Transverse colon (tissue), 4 donors: ENCODE results near the gene ARHGAP33. TPM values are rescaled to one million over a fixed set of nuclear protein-coding genes. Genes with fewer than 3 reads are reported as not detected.

Experiments used
- DNase-seq: peaks from one replicate; pipeline ENCODE4 v3.0.0-alpha.2; 2019
- H3K27ac ChIP-seq, 4 donors: fragments of 200-600 bp; sonication (generic); 2 replicates each; pipeline ENCODE4 v1.5.1; 2016 to 2018; ENCODE audit warnings: inconsistent platforms in 4 of 4
- H3K27me3 ChIP-seq: fragments of 200-600 bp; sonication (generic); 2 replicates; pipeline ENCODE4 v1.5.1; 2017; ENCODE audit warnings: inconsistent platforms
- H3K36me3 ChIP-seq, 4 donors: fragments of 200-600 bp; sonication (generic); 2 replicates each; pipeline ENCODE4 v1.5.1; 2017 to 2019; ENCODE audit warnings: inconsistent platforms in 4 of 4
- H3K4me1 ChIP-seq, 4 donors: fragments of 200-600 bp; sonication (generic); 2 replicates each; pipeline ENCODE4 v1.5.1; 2017 to 2020; ENCODE audit warnings: inconsistent platforms in 4 of 4
- H3K4me3 ChIP-seq, 4 donors: fragments of 200-600 bp; sonication (generic); 1 replicate in 1 of 4; 2 replicates in 3 of 4; pipeline versions ENCODE4 v1.5.1 to v1.6.1; 2017 to 2019; ENCODE audit warnings: inconsistent platforms in 4 of 4
- H3K9me3 ChIP-seq, 2 donors: fragments of 200-600 bp; sonication (generic); 2 replicates each; pipeline ENCODE4 v1.5.1; 2017 to 2019; ENCODE audit warnings: inconsistent platforms in 2 of 2
- EP300 ChIP-seq: sonication (generic); formaldehyde crosslinking; IDR thresholded peaks from one replicate; pipeline ENCODE4 v1.6.1; 2017; ENCODE audit warnings: antibody characterized with exemption, low read depth
- POLR2A ChIP-seq: fragments of 450-650 bp; IDR thresholded peaks from one replicate; pipeline ENCODE4 v1.6.1; 2016; ENCODE audit warnings: antibody characterized with exemption, mild to moderate bottlenecking, moderate library complexity
- POLR2AphosphoS5 ChIP-seq, 3 donors: sonication (generic); formaldehyde crosslinking; IDR thresholded peaks; one replicate each; pipeline ENCODE4 v1.6.1; 2016; ENCODE audit warnings: antibody characterized with exemption in 3 of 3
- WGBS, 2 donors: methylation state at CpG; one replicate each; pipeline ENCODE4 v1.1.5; 2018; ENCODE audit warnings: low coverage in 1 of 2; 5-methylcytosine and 5-hydroxymethylcytosine counted together
- in situ Hi-C, 4 donors: fragments of 200-750 bp; cut with MboI; loops; one replicate each; pipeline versions ENCODE4 v1.15.0 to v1.15.1; 2017; ENCODE audit warnings: low sequenced_read_pairs in 3 of 4, low pct_ligation_motif_present in 1 of 4, low pct_unique_long_range_greater_than_20kb in 1 of 4
- intact Hi-C: fragments of 100-400 bp; cut with DNase I; formaldehyde crosslinking; loops from one replicate; pipeline ENCODE4 v1.15.1; 2023; ENCODE audit warnings: low total_unique reads
- total RNA-seq, 4 donors: library from RNA; depleted of rRNA; stranded (reverse); fragments of >200 nt; gene quantifications; one replicate each; pipeline ENCODE4 v1.1.0, GENCODE V29; 2016
- TF ChIP-seq, protein P1 (sequence below), 5 experiments: fragments of 200-600 bp in 3 of 5; fragments of 450-650 bp in 2 of 5; sonication (generic) in 3 of 5; IDR thresholded peaks; 1 replicate in 2 of 5; 2 replicates in 3 of 5; pipeline ENCODE4 v1.5.1; 2016 to 2017; ENCODE audit warnings: antibody characterized with exemption in 5 of 5, inconsistent platforms in 3 of 5, mild to moderate bottlenecking in 2 of 5, moderate library complexity in 1 of 5

The ARHGAP33 gene
- total RNA-seq, 4 donors from 2014 or later: 6.7 to 70.3 (median 17.2) TPM

DNA sequence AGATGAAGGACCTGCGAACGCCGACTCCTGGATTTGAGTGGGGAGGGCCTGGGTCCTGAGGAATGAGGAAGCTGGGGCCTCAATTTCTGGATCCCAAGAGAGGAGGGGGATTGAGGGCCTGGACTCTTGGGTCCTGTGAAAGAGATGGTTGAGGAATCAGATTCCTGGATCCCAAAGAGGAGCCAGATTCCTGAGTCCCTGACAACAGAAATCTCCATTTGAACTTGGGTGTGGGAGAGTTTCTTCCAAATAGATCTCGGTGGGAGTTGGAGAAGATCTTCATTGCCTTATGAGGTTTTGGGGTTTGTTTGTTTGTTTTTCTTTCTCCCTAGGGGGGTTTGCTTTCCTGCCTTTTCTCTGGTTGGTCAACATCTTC lies 29.3 kb upstream of the ARHGAP33 start:
- no peaks in the 10 kb centered on the region for H3K27me3 ChIP-seq
- intact Hi-C loops (loop anchor here (10.0 kb wide), 1 partner anchor 189 kb away; the partner anchor contains the start of gene LRFN3), in situ Hi-C loops (no loop called here)
- no peaks in the 10 kb centered on the region for H3K36me3 ChIP-seq
- DNase-seq: no peak
- H3K4me1 ChIP-seq: peaks cover 21 to 41% (median 34%) of the 10 kb centered on the region in 4 donors
- TF ChIP-seq, protein P1, sequence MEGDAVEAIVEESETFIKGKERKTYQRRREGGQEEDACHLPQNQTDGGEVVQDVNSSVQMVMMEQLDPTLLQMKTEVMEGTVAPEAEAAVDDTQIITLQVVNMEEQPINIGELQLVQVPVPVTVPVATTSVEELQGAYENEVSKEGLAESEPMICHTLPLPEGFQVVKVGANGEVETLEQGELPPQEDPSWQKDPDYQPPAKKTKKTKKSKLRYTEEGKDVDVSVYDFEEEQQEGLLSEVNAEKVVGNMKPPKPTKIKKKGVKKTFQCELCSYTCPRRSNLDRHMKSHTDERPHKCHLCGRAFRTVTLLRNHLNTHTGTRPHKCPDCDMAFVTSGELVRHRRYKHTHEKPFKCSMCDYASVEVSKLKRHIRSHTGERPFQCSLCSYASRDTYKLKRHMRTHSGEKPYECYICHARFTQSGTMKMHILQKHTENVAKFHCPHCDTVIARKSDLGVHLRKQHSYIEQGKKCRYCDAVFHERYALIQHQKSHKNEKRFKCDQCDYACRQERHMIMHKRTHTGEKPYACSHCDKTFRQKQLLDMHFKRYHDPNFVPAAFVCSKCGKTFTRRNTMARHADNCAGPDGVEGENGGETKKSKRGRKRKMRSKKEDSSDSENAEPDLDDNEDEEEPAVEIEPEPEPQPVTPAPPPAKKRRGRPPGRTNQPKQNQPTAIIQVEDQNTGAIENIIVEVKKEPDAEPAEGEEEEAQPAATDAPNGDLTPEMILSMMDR (IDR thresholded peaks at IDR 0.05): no peak
- WGBS, 2 donors: 2 to 8% methylated on average over 3 to 4 of the region's 4 CpGs
- no peaks in the 10 kb centered on the region for H3K9me3 ChIP-seq
- H3K4me3 ChIP-seq: peak overlapping the region; percentile 53 to 98 (median 72)
- H3K27ac ChIP-seq: peak overlapping the region; percentile 97 to 100 (median 100)

DNA sequence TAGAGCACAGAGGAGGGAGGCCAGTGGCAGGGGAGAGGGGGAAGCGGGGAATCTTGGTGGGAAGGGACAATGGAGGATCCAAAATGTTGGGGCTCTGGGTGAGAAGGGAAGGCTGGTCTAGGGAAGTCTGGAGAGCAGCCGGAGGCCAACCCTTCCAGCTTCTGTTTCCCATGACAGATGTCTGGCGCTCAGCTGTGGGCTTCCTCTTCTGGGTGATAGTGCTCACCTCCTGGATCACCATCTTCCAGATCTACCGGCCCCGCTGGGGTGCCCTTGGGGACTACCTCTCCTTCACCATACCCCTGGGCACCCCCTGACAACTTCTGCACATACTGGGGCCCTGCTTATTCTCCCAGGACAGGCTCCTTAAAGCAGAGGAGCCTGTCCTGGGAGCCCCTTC lies 28.8 kb upstream of the ARHGAP33 start:
- Histone ChIP-seq H3K27me3 (no peaks in the 10 kb centered on the region), H3K9me3 (no peaks in the 10 kb centered on the region), H3K4me1 (peaks cover 21 to 39% (median 32%) of the 10 kb centered on the region in 4 donors), H3K27ac (peak overlapping the region in 2 of 4 donors; percentile 99 to 100), H3K36me3 (no peaks in the 10 kb centered on the region), H3K4me3 (peak overlapping the region in 1 of 4 donors; percentile 77)
- in situ Hi-C loops: no loop called here
- no peak for DNase-seq
- intact Hi-C loops: loop anchor here (10.0 kb wide), 1 partner anchor 188 kb away; the partner anchor contains the start of gene LRFN3
- 57 to 90% methylated on average over 2 to 5 of the region's 5 CpGs for WGBS, 2 donors
- TF ChIP-seq, protein P1 (IDR thresholded peaks at IDR 0.05): no peak

DNA sequence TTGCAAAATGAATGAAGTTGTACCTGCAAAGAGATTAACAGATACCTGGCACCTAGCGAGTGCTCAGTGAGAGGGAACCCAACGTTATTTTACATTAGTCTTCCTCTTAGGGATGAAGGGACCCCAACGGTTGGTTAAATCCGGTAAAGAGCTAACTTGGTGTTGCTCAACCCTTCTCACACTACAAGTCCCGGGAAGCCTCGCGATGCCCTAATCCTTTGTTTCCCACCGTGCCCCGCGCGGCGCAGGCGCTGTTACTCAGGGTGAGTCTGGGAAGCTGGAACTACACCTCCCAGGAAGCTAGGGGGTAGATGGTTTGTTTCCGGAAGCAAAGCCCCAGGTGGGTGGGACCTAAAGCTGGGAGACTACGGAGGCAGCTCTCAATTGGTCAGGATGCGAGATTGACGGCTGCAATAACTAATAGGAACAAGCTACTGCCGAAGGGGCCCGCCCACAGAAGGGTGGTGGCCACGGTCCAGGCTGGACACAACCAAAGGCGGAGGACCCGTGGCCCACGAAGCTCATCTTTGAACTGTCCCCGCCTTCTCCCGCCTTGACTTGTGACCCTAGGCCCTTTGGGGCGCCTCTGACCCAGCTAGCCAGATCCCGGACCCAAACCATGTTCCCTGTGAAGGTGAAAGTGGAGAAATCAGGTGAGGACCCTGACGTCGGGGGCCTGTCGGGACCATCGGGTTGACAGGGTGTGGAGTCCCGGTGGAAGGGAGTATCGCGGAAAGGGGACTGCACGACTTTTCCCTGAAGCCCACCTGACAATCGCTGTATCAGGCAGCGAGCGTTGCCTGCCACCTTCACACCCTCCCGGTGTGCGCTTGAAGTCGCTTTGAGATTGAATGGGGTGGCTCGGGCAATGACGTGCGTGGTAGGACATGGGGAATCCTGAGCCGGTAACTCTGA lies 27.0 kb upstream of the ARHGAP33 start, which contains the start of gene LIN37:
Gene LIN37, plus strand, starts transcription at position 471 of the 915 bp plus-strand sequence. Its CDS starts 149 bp downstream, at position 620.
- intact Hi-C loops: loop anchor here (10.0 kb wide), 1 partner anchor 186 kb away; the partner anchor contains the start of gene LRFN3

DNA sequence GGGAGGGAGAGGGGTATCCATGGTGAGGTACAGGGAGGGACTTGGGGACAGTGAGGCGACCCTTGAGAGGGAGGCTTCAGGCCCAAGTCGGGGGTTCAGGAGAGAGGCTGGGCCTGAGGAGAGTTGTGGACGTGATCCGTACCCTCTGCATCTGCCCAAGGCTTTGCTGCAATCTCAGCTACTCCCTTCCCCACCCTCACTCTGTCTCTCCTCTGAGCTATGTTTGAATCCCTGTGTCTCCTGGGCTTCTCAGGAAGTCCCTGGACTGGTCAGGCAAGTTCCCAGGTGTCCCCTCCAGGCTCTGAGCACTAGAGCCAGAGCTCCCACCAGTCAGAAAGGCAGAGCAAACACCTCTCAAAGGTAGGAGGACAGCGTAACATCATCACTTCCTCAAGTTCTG lies 25.2 kb upstream of the ARHGAP33 start:
- H3K36me3 ChIP-seq: peaks cover 0 to 14% (median 3%) of the 10 kb centered on the region in 4 donors
- TF ChIP-seq POLR2AphosphoS5 (IDR thresholded peaks at IDR 0.05): no peak
- TF ChIP-seq, protein P1 (IDR thresholded peaks at IDR 0.05): no peak
- TF ChIP-seq EP300: no peak
- no peak for TF ChIP-seq POLR2A
- no peaks in the 10 kb centered on the region for H3K27me3 ChIP-seq
- intact Hi-C loops: no loop called here
- 89 to 90% methylated on average over 2 to 5 of the region's 5 CpGs for WGBS, 2 donors
- H3K4me1 ChIP-seq: peaks cover 19 to 38% (median 32%) of the 10 kb centered on the region in 4 donors
- H3K9me3 ChIP-seq: no peaks in the 10 kb centered on the region
- in situ Hi-C loops: no loop called here
- DNase-seq: no peak
- no peak overlapping the region for H3K27ac ChIP-seq
- H3K4me3 ChIP-seq: no peak overlapping the region

More for the DNA sequence above, 27.0 kb upstream of the ARHGAP33 start, which contains the start of gene LIN37:
- Histone ChIP-seq H3K36me3 (peaks cover 0 to 6% (median 2%) of the 10 kb centered on the region in 4 donors), H3K27ac (peak within 1 kb of the TSS; percentile 80 to 90 (median 83)), H3K4me1 (peaks cover 21 to 39% (median 32%) of the 10 kb centered on the region in 4 donors), H3K9me3 (no peaks in the 10 kb centered on the region), H3K27me3 (no peaks in the 10 kb centered on the region), H3K4me3 (peak within 1 kb of the TSS; percentile 60 to 96 (median 73))
- TF ChIP-seq POLR2AphosphoS5 (IDR thresholded peaks at IDR 0.05): peak; percentile 94 to 96 (median 95)
- TF ChIP-seq, protein P1 (IDR thresholded peaks at IDR 0.05): peak in 2 of 5 experiments; percentile 35 to 55
- peak; percentile 87 for TF ChIP-seq POLR2A
- no peak for TF ChIP-seq EP300
- in situ Hi-C loops: no loop called here
- 0 to 1% methylated on average over 4 to 38 of the region's 45 CpGs for WGBS, 2 donors
- DNase-seq: peak; percentile 99
